Measurements from ENCODE around the gene TBC1D7.

- TF ChIP-seq GATA2 (IDR thresholded peaks at IDR 0.05; ENCODE audit: low read depth, low read length) (no peak), GATA3 (IDR thresholded peaks at IDR 0.05; ENCODE audit: low read depth, low read length) (no peak)
Observed at GRCh38 chr6:13273202-13273930, 55.0 kb downstream of the TBC1D7 start.
